GM21717 (cell line): Measurements from ENCODE around the gene SLC39A11.
"Not testable (repeated sequence)": the region's sequence is repeated elsewhere in the genome, so short reads cannot be mapped to it uniquely, and the experiment has no call there.

Experiments
- ATAC-seq: cut with Tn5 transposase; IDR thresholded peaks from one replicate; pipeline ENCODE4 v1.9.1; 2021; ENCODE audit warnings: mild to moderate bottlenecking, moderate library complexity; ENCODE audit not compliant: unreplicated experiment

Gene SLC39A11

DNA sequence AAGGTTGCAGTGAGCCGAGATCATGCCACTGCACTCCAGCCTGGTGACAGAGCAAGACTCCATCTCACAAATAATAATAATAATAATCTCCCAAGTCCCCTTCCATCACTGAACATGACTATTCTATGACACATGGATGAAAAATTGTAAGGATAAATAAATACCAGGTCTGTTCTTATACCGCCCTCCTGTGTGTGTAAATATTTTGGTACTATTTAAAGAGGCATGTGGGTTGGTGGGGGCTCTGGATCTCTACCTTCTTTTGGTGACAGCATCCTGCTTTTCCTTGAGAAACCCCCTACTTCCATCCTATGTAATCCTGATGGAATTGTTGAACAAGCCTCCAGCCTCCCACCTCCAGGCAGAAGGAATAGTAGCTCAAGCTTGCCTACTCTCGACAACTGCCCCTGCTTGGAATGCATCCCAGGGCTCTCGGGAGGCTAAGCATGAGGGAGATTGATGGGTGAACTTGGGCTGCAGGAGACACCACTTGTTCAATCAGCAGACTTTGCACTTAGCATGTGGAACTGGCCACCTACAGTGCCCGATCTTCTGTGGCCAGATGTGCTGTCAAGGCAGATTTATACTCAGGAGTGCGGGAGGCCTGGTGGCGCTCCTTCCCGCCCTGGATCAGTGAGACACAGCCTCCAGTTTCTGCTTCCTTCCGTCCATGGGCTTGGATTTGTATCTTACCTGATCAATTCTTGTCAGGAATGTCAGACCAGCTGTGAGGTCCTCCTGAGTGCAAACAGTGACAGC is 287.4 kb downstream of the SLC39A11 start:
- no peak for ATAC-seq

DNA sequence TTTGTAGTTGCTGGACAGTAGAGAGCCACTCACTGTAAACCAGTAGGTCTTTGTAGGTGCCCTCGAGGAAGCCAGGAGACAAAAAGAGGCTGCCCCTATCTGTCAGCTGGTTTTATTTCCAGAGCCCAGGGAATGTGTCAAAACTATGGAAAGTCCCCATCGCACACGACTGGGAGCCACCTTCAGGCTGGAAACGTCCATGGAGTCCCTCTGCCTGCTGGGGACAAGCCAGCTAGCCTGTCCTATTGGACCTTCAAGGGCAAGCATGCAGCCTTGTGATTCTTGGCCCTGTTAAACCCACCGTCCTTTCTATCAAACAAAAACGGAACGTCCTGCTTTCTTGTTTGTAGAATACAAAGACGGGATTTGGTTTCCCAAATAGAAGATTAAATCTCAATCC is 289.8 kb downstream of the SLC39A11 start:
- no peak for ATAC-seq

DNA sequence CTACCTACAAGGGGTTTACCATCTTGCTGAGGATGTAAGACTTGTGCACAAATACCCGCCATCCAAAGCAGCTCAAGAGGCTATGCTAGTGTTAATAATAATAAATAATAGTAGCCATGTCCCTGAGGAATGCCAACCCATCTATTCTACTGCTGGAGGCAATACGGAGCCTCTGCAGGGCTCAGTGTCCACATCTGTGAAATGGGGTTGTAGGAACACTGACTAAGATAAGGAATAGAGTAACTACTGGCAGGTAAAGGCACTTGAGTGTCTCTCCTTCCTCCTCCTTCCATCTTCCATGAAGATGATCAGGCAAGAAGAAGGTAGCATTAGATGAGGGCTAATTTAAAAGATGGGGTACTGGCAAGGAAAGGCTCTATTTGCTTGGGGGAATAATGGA is 295.3 kb downstream of the SLC39A11 start:
- no peak for ATAC-seq

DNA sequence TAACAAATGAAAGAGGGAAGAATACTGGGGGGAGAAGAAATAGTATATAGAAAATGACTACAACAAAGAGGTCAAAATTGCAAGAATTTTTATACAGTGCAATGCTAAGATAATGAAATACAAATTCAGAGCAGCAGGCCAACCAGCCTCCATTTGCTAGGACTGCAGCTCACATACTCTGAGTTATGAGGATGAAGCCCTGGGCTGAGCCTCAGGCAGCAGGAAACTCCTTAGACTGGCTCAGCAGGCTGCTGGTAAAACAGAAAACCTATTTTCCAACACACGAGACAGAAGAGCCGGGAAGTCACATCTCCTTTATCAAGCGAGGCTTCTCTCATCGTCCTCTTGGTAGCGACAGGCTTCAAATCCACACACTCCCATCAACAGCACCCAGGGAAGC is 296.5 kb downstream of the SLC39A11 start:
- ATAC-seq = no peak

DNA sequence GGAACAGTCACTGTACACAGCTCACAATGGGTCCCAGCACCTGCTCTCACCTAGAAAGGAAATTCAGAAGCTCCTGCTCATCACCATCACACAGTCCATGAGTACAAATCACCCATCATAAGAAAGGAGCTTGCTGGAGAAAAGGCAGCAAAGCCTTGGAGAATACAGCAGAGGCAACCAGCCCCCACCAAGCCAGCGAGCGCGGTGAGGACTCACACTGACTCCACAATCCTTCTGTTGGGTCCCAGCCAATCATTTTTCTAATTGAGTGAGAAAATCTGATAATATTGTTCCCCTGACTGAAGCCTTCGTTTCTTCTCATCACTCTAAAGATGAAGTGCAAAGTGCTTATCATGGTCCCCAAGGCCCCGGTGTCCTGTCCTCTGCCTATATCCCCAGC is 298.3 kb downstream of the SLC39A11 start:
- no peak for ATAC-seq

DNA sequence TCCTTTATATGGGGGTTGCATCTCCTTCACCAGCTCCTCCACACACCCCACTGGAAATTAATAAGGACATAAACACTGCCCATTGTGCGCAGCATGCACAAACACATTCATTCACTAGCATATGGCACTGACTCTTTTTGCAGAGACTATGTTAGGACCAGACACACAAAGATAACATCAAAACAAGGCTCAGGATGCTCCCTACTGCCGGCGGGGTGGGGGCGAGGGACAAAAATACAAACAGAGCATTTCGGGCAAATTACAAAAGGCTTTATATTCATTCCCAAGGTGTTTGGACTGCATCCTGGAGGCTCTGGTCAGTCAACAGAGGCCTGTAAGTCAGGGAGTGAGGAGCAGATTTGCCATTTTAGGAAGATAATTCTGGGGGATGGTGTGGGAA is 299.7 kb downstream of the SLC39A11 start:
- no peak for ATAC-seq

DNA sequence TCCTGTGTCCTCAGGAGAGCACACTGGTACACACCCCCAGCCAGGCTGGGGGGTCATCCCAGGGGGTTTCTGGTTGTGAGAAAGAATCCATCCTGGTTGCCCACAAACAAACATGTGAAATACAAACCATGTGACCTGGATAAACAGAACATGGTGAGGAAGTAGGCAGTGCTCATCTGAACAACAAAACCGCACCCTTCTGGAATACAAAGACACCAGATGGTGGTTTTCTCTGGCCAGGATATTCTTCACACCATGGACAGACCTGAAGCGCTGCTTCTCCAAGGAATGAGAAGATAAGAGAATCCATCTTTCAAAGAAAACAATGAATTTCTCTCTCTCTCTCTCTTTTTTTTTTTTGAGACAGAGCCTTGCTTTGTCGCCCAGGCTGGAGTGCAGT is 302.3 kb downstream of the SLC39A11 start:
- ATAC-seq = no peak

DNA sequence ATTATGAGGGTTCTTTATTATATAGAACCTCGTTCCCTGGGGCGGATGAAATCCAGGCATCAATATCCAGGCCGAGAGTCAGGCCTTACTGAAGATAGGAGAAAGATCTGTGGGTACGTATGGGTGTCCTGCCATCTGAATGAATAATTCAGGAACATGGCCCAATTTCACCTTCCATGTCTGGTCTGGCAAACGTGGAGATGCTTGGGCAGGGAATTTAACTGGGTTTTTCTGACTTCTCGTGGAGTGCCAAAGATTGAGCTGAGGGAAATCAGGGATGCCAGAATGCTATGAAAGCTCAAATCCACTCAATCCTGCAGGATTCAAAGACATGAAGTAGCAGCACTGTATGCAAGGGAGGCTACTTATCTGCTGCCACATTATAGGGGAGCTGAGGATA is 302.8 kb downstream of the SLC39A11 start:
- no peak for ATAC-seq

DNA sequence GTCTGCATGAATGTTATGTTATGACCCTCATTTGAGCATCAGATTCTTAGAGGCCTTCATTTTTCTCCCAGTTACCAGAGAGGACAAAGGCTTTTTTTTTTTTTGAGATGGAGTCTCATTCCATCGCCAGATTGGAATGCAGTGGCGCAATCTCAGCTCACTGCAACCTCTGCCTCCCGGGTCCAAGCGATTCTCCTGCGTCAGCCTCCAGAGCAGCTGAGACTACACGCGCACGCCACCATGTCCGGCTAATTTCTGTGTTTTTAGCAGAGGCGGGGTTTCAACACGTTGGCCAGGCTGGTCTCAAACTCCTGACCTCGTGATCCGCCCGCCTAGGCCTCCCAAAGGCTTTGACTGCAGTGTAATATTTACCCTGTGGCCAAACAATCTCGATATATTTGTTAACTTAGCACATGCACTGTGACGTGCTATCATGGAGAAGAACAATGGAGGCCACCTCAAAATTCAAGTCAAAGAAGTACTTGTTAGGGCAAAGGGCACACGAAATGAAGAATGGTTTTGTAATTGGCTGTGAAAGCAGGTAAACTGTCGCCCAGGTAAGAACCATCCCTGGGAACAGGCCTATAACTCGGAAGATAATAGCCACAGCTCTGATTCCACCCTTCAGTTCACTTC is 303.4 kb downstream of the SLC39A11 start:
- ATAC-seq = no peak

DNA sequence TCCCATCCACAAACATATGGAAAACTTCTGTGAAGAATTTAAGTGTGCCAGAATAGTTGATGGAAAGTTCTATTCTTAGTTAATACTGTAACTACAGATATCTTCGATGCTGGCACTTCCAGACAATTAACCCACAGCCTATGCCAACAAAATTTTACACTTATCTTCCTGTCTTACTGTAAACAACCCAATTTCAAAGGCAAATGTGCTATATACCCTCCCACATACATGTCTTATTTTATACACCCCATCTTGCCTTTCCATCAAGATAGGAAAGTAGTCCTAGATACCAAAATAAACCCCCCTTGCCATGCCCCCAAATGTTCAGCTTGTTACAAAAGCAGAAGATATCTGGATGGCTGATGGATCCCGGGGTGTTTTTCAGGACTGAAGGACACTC is 306.3 kb downstream of the SLC39A11 start:
- ATAC-seq = no peak

DNA sequence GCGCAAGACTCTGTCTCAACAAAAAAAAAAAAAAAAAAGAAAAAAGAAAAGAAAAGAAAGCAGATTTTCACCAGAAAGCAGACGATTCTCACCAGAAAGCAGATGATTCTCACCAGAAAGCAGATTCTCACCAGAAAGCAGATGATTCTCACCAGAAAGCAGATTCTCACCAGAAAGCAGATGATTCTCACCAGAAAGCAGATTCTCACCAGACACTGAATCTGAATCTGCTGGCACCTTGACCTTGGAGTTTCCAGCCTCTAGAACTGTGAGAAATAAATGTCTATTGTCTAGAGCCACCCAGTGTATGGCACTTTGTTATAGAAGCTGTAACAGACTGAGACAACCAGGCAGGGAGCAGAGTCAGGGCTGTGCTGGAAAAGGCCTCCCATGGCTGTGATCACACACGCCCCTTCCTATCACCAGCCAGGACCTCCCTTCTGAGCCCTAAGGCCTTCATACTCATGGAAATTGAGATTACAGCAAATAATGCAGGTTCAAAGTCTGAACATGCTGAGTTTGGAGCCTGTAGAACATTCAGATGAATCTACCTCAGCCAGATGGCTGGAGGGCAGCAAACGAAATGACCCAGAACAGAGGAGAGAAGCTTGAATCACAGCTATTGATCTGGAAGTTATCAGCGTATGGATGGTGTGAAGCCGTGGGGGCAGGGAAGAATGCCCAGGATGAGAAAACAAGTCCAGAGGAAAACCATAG is 309.3 kb downstream of the SLC39A11 start:
- ATAC-seq = no peak

DNA sequence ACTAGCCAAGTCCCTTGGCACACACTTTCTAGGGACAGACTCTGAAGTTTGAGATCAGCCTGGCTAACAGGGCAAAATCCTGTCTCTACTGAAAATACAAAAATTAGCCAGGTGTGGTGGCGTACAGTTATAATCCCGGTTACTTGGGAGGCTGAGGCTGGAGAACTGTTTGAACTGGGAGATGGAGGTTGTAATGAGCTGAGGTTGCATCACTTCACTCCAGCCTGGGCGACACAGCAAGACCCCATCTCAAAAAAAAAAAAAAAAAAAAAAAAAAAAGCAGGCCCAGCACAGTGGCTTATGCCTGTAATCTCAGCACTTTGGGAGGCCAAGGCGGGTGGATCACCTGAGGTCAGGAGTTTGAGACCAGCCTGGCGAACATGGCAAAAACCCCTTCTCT is 310.1 kb downstream of the SLC39A11 start:
- ATAC-seq = not testable (repeated sequence)

DNA sequence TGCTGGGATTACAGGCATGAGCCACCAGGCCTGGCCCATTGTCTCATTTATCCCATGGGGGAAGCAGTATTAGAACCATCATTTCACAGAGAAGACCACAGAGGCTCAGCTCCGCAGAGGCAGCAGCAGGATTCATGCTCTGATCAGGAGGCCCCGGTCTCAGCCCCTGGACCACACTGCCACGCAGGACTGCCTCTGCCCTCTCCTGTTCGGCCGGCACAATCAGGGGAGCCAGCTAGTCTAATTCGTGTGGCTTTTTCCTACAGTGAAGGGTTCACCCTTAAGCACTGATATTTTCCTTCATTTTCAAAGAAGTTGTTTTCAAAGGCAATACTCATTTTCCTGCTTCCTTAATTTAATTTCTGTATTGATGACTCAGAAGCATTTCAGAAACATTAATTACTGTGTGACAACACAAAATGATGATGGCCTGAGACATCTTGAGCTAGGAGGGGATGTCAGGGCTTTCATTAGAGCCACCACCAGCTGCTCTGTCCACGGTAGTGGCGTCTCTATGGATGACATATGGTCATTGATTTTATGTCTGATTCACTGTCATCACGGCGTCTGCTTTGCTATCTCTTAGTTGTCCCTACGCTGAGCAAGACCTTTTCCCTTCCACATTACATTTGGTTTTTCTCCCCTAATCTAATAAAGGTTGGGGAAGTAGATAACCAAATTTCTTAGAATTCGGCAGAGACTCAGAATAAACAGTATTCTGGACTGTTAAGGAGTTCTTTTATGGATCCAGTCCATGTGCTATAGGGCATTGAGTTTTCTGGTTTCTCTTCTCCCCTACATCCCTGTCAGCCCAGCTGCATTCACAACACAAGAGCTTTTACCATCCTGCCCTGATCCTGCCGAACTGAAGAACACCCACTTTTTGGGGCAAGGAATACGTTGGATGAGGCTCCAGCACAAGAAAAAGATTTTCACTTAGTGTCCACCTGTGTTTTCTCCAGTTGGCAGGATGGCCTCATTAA is 314.0 kb downstream of the SLC39A11 start:
- no peak for ATAC-seq

DNA sequence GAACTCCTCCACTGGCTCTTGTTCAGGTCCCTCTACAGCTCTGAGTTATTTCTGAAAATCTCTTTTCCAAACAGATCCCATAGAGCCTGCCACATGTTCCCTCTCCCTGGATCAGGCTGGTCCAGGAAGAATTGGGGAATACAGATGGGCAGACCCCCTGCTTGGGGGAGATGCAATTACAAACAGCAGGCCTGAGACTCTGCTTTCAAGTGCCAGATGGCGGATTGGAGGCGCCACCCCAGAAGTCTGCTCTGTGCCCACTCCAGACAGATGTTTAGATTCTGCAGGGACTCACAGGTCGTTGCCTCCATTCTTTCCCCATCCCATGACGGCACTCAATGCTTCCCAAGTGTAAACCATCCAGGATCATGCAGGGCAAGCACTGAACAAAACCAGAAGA is 316.6 kb downstream of the SLC39A11 start:
- ATAC-seq = no peak

DNA sequence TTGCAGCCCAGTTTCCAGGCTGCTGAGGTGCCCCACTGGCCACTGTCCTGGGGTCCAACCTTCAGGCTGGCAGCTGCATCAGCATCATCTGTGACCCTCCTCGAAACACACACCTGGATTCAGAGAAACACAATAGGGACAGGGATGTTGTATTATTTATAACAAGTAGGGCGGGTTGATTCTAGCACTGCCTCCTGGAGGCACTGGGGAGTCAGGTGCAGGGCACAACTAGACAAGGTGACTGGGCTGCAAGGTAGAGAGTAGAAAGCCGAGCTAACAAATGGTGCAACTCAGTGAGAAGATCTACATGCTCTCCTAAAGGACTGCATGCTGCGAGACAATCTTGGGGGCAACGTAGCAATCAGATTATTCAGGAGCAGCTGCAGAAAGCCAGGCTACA is 317.3 kb downstream of the SLC39A11 start:
- ATAC-seq = no peak

DNA sequence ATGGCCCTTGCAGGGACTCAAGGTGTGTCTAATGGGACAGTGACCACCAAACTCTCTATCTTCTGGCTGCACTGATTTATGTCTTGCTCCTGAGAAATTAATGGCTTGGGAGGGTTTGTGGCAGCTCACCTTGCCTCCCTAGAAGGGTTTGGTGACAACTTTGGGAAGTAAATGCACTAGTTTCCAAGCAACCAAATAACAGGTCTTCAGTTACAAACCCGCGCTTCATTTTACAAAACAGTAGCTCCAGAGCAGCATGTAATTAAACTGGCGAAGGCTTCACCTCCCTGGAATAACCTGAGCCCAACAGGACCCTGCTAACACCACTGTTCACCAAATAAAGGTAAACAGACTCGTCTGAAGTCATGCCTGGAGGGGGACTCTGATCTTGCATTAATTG is 318.3 kb downstream of the SLC39A11 start:
- ATAC-seq = no peak

DNA sequence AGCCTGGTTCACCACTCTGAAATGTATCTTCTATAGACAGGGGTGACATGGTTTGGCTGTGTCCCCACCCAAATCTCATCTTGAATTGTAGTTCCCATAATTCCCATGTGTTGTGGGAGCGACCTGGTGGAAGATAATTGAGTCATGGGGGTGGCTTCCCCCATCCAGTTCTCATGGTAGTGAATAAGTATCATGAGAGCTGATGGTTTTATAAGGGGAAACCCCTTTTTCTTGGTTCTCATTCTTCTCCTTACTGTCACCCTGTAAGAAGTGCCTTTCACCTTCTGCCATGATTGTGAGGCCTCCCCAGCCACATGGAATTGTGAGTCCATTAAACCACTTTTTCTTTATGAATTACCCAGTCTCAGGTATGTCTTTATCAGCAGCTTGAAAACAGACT is 319.3 kb downstream of the SLC39A11 start:
- ATAC-seq = not testable (repeated sequence)

DNA sequence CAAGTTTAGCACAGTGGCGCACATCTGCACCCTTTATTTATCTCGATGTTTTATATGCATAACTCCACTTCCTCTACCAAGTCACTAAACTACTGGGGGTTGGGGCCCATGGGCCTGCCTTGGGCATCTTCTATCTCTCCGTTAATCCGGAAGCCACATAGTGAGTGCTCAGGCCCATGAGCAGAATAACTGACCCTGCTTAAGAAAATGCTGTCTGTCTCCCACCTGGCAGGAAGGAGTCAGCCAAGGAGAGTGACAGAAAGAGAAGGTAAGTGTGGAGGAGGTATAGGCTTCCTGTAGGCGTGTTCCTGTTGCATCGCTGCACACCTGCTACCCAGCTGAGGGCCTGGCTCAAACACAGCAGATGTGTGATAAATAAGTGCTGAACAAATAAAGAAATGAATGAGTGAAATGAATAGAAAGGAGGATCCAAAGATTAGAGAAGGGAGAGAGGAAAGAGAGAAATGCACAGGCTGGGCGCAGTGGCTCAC is 320.1 kb downstream of the SLC39A11 start:
- no peak for ATAC-seq

DNA sequence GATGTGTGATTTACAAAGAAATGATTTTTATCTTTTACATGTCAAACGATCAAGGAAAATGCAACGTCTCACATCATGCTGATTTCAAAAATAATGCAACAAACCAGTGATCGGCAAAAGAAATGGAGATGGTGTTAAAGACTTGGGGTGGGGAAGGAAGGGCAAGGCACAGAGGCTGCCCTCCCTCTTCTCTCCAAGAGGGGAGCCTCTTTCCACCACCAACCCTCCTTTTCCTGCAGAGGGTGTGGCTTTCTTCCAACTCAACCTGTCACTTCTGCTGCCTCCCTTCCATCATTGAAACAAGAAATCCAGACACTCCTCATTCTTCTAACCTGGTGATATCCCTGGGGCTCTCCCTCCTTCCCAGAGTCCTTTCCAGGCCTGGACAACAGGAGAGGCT is 320.8 kb downstream of the SLC39A11 start:
- ATAC-seq = no peak

DNA sequence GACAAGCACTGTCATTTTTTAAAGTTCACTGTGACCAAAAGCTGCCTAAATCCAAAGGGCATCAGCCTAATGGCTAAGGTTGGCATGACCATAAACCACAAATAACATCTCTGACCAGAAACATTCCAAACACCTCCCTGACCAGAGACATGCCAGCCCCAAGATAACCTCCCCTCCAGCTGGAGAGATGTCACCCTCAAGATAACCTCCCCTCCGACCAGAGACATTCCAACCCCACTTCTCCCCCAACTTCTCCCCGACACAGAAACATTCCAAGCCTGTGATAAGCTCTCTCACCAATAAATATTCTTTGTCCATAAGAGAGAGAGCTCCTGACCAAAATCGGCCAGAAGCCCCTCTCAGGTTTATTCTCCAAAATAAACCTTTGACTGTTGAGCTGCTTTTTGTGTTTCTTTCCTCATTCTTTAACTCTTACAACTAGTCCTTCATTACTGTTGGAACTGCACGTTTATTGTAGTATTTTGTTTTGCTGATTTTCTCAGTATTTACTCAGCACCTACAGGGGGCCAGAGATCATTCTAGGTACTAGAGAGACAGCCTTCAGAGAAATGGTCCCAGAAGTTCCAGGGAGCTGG is 325.6 kb downstream of the SLC39A11 start:
- no peak for ATAC-seq
